Neuronal stem cell (in vitro differentiated cells): ENCODE measurements around the gene C19orf53.

Source experiments
- DNase-seq: peaks from one replicate; pipeline ENCODE4 v3.0.0-alpha.2; 2013; ENCODE audit warnings: low spot score
- H2AFZ ChIP-seq: one replicate; pipeline ENCODE4 v1.6.1; 2013; ENCODE audit warnings: mild to moderate bottlenecking, low read length, inconsistent platforms
- H2AK5ac ChIP-seq: 2 replicates; pipeline ENCODE4 v1.6.1; 2013; ENCODE audit warnings: low read depth, mild to moderate bottlenecking, inconsistent platforms, low read length, moderate library complexity, mixed read lengths
- H2BK120ac ChIP-seq: 2 replicates; pipeline ENCODE4 v1.6.1; 2013; ENCODE audit warnings: low read depth, mild to moderate bottlenecking, inconsistent platforms, low read length, moderate library complexity, mixed read lengths
- H2BK12ac ChIP-seq: one replicate; pipeline ENCODE4 v1.6.1; 2013; ENCODE audit warnings: low read length, inconsistent platforms
- H2BK15ac ChIP-seq: 2 replicates; pipeline ENCODE4 v1.6.1; 2013; ENCODE audit warnings: mild to moderate bottlenecking, low read length, inconsistent platforms, mixed read lengths
- H2BK5ac ChIP-seq: one replicate; pipeline ENCODE4 v1.6.1; 2013; ENCODE audit warnings: inconsistent platforms, mild to moderate bottlenecking, low read length, moderate library complexity
- H3K14ac ChIP-seq: one replicate; pipeline ENCODE4 v1.6.1; 2013; ENCODE audit warnings: low read length, inconsistent platforms
- H3K18ac ChIP-seq: 2 replicates; pipeline ENCODE4 v1.6.1; 2013; ENCODE audit warnings: low read length, inconsistent platforms
- H3K23ac ChIP-seq: 2 replicates; pipeline ENCODE4 v1.6.1; 2013; ENCODE audit warnings: low read depth, mild to moderate bottlenecking, mixed read lengths, low read length, inconsistent platforms; ENCODE audit not compliant: poor library complexity
- H3K27ac ChIP-seq: replicated peaks from 3 replicates; pipeline ENCODE4 v1.5.1; 2013; ENCODE audit warnings: low read length, inconsistent platforms
- H3K27me3 ChIP-seq, 3 experiments: 2 replicates each; pipeline ENCODE4 v1.6.1; 2013; ENCODE audit warnings: low read length in 3 of 3, mild to moderate bottlenecking in 2 of 3, inconsistent platforms in 1 of 3, low read depth in 1 of 3, mixed read lengths in 1 of 3, moderate library complexity in 1 of 3; ENCODE audit not compliant: control insufficient read depth in 3 of 3, insufficient read depth in 3 of 3
- H3K36me3 ChIP-seq, 2 donors: replicated peaks in 1 of 2; 2 replicates each; pipeline ENCODE4 v1.6.1; 2013; ENCODE audit warnings: low read length in 2 of 2; ENCODE audit not compliant: control insufficient read depth in 2 of 2, insufficient read depth in 2 of 2
- H3K4ac ChIP-seq: 2 replicates; pipeline ENCODE4 v1.6.1; 2013; ENCODE audit warnings: inconsistent platforms, mild to moderate bottlenecking, low read length, moderate library complexity
- H3K4me1 ChIP-seq, 2 donors: 1 replicate in 1 of 2; 2 replicates in 1 of 2; pipeline ENCODE4 v1.6.1; 2013; ENCODE audit warnings: low read length in 2 of 2, low read depth in 1 of 2; ENCODE audit not compliant: control insufficient read depth in 2 of 2, insufficient read depth in 1 of 2
- H3K4me2 ChIP-seq: one replicate; pipeline ENCODE4 v1.6.1; 2013; ENCODE audit warnings: mild to moderate bottlenecking, low read length, inconsistent platforms; ENCODE audit not compliant: insufficient read depth, poor library complexity, severe bottlenecking
- H3K4me3 ChIP-seq, 2 donors: 2 replicates each; pipeline ENCODE4 v1.5.1; 2013; ENCODE audit warnings: low read length in 2 of 2, mild to moderate bottlenecking in 2 of 2, inconsistent platforms in 1 of 2, moderate library complexity in 1 of 2
- H3K79me1 ChIP-seq: one replicate; pipeline ENCODE4 v1.6.1; 2013; ENCODE audit warnings: low read depth, mild to moderate bottlenecking, inconsistent platforms, low read length, moderate library complexity
- H3K9ac ChIP-seq: one replicate; pipeline ENCODE4 v1.6.1; 2013; ENCODE audit warnings: mild to moderate bottlenecking, low read depth, low read length, inconsistent platforms; ENCODE audit not compliant: poor library complexity
- H3K9me3 ChIP-seq, 2 donors: replicated peaks in 1 of 2; 2 replicates each; pipeline versions ENCODE3 to v1.6.1; 2013; ENCODE audit warnings: low read length in 2 of 2, mild to moderate bottlenecking in 2 of 2, inconsistent platforms in 1 of 2, low read depth in 1 of 2, mixed read lengths in 1 of 2, moderate library complexity in 1 of 2; ENCODE audit not compliant: control insufficient read depth in 2 of 2, insufficient read depth in 1 of 2
- H4K8ac ChIP-seq: one replicate; pipeline ENCODE4 v1.6.1; 2013; ENCODE audit warnings: low read depth, mild to moderate bottlenecking, inconsistent platforms, low read length, moderate library complexity
- H4K91ac ChIP-seq: one replicate; pipeline ENCODE4 v1.6.1; 2013; ENCODE audit warnings: low read length, low read depth, mild to moderate bottlenecking, inconsistent platforms; ENCODE audit not compliant: poor library complexity
- WGBS, 2 donors: extraction: QIAGEN DNeasy Blood & Tissue Kit; methylation state at CpG; one replicate each; pipeline ENCODE4 v1.1.7; 2013; ENCODE audit warnings: missing lambda C conversion rate in 2 of 2, mixed read lengths in 1 of 2; ENCODE audit not compliant: insufficient read length in 2 of 2, insufficient replicate concordance in 1 of 2; ENCODE audit errors: extremely low coverage in 2 of 2; 5-methylcytosine and 5-hydroxymethylcytosine counted together

C19orf53 gene

GRCh38 chr19:13763265-13763664 is 11.0 kb upstream of the C19orf53 start:
- Histone ChIP-seq H3K79me1 (peaks cover 7% of the 10 kb centered on the region), H2BK5ac (no peak overlapping the region), H3K9ac (no peak overlapping the region), H3K36me3 (peaks cover 26 to 57% of the 10 kb centered on the region in 2 donors), H4K91ac (no peak overlapping the region), H2AK5ac (no peak overlapping the region), H3K4me3 (no peak overlapping the region), H2AFZ (no peak overlapping the region), H3K23ac (no peak overlapping the region), H2BK120ac (no peak overlapping the region), H2BK15ac (no peak overlapping the region), H2BK12ac (no peak overlapping the region), H3K4ac (no peak overlapping the region), H3K27me3 (peaks cover 0 to 6% (median 0%) of the 10 kb centered on the region in 3 experiments), H3K4me2 (no peak overlapping the region), H3K14ac (no peak overlapping the region), H3K4me1 (peaks cover 0 to 5% of the 10 kb centered on the region in 2 donors), H3K9me3 (peaks cover 0 to 9% of the 10 kb centered on the region in 2 donors), H3K27ac (no peak overlapping the region), H4K8ac (no peak overlapping the region), H3K18ac (no peak overlapping the region)
- no CpG with 5 or more reads among the region's 3 CpGs for WGBS, 2 donors
- DNase-seq: no peak

GRCh38 chr19:13764101-13764807 is 10.0 kb upstream of the C19orf53 start, which contains the start of gene MRI1:
MRI1 (plus strand) TSS chr19:13764522; CDS start chr19:13764589, 67 bp downstream.
- WGBS, 2 donors: no CpG with 5 or more reads among the region's 67 CpGs
- H4K8ac ChIP-seq: no peak within 1 kb of the TSS
- no peak within 1 kb of the TSS for H3K14ac ChIP-seq
- H2AFZ ChIP-seq: no peak within 1 kb of the TSS
- peaks cover 0 to 6% (median 0%) of the 10 kb centered on the region in 3 experiments for H3K27me3 ChIP-seq
- H2BK15ac ChIP-seq: peak within 1 kb of the TSS; percentile 64
- peak within 1 kb of the TSS; percentile 82 for H2BK5ac ChIP-seq
- H3K9me3 ChIP-seq: peaks cover 0 to 9% of the 10 kb centered on the region in 2 donors
- H3K9ac ChIP-seq: peak within 1 kb of the TSS; percentile 97
- no peak within 1 kb of the TSS for H4K91ac ChIP-seq
- H3K4me2 ChIP-seq: peak within 1 kb of the TSS; percentile 83
- peaks cover 3% of the 10 kb centered on the region for H3K79me1 ChIP-seq
- peak within 1 kb of the TSS; percentile 30 to 86 for H3K4me3 ChIP-seq
- peak within 1 kb of the TSS; percentile 58 for H3K23ac ChIP-seq
- H2BK12ac ChIP-seq: no peak within 1 kb of the TSS
- peaks cover 25 to 47% of the 10 kb centered on the region in 2 donors for H3K36me3 ChIP-seq
- H2BK120ac ChIP-seq: no peak within 1 kb of the TSS
- peak; percentile 50 for DNase-seq
- H3K4ac ChIP-seq: no peak within 1 kb of the TSS
- peak within 1 kb of the TSS; percentile 23 for H3K27ac ChIP-seq
- H3K4me1 ChIP-seq: peaks cover 0 to 5% of the 10 kb centered on the region in 2 donors
- H2AK5ac ChIP-seq: peak within 1 kb of the TSS; percentile 56
- peak within 1 kb of the TSS; percentile 95 for H3K18ac ChIP-seq

- H3K4me2 ChIP-seq: peak overlapping the region; percentile 83
- H3K9me3 ChIP-seq: peaks cover 0 to 9% of the 10 kb centered on the region in 2 donors
- no peak overlapping the region for H4K8ac ChIP-seq
- no peak overlapping the region for H3K23ac ChIP-seq
- H2BK5ac ChIP-seq: peak overlapping the region; percentile 82
- no peak overlapping the region for H2BK12ac ChIP-seq
- H4K91ac ChIP-seq: no peak overlapping the region
- peaks cover 27 to 40% of the 10 kb centered on the region in 2 donors for H3K36me3 ChIP-seq
- no peak overlapping the region for H3K14ac ChIP-seq
- peak overlapping the region; percentile 56 for H2AK5ac ChIP-seq
- H3K79me1 ChIP-seq: peaks cover 3% of the 10 kb centered on the region
- WGBS, 2 donors: no CpG with 5 or more reads among the region's 48 CpGs
- peaks cover 0 to 5% of the 10 kb centered on the region in 2 donors for H3K4me1 ChIP-seq
- H2BK15ac ChIP-seq: no peak overlapping the region
- DNase-seq: no peak
- H2BK120ac ChIP-seq: no peak overlapping the region
- H3K4ac ChIP-seq: no peak overlapping the region
- peaks cover 0 to 6% (median 0%) of the 10 kb centered on the region in 3 experiments for H3K27me3 ChIP-seq
- H3K4me3 ChIP-seq: peak overlapping the region; percentile 22 to 86
- no peak overlapping the region for H3K27ac ChIP-seq
- H2AFZ ChIP-seq: no peak overlapping the region
- peak overlapping the region; percentile 97 for H3K9ac ChIP-seq
- peak overlapping the region; percentile 95 for H3K18ac ChIP-seq
These were observed 9.3 kb upstream of the C19orf53 start for GRCh38 chr19:13764821-13765394.
